GM18861 (cell line): Measurements from ENCODE around the gene MKNK1.
A peak's percentile ranks its signal among the peaks of the same experiment; 100 is the strongest.
"Not testable (repeated sequence)": the region's sequence is repeated elsewhere in the genome, so short reads cannot be mapped to it uniquely, and the experiment has no call there.

Source experiments
- ATAC-seq: cut with Tn5 transposase; IDR thresholded peaks from one replicate; pipeline ENCODE4 v1.9.1; 2021; ENCODE audit not compliant: unreplicated experiment

MKNK1 gene

DNA sequence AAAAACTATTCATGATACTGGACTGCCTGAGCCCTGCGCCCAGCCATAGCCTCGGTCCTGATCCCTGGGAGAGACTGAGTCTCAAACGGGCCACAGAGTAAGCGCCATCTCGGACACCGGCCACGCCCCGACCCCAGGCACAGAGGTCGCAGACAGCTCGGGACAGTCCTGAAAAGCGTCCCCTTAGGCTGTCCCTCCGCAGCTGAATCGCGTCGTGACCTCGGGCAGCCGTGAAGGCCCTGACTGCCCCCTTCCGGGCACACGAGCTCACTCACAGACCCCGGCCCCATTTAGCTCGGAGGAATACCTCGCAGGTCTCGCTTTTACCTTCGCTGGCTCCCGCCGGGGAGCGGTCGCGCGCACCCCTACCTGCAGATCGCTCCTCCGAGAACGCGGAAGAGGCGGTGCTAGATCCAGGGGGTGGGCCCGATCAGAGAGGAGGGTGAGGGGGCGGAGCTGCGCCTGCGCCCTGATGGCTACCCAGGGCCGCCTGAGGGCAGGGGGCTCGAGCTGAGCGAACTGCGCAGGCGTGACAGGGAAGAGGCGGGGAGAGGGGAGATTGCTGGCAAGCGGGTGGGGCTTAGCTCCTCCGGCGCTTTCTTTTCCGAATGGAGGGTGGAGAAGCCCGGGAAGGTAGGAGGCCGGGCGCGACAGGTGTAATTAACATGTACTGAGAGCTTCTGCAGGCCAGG is at the start of gene MKNK1:
Gene MKNK1, minus strand, starts transcription at position 411 of the 692 bp plus-strand sequence. CDS start 20,941 bp downstream, outside the sequence.
- ATAC-seq = peak; percentile 92

DNA sequence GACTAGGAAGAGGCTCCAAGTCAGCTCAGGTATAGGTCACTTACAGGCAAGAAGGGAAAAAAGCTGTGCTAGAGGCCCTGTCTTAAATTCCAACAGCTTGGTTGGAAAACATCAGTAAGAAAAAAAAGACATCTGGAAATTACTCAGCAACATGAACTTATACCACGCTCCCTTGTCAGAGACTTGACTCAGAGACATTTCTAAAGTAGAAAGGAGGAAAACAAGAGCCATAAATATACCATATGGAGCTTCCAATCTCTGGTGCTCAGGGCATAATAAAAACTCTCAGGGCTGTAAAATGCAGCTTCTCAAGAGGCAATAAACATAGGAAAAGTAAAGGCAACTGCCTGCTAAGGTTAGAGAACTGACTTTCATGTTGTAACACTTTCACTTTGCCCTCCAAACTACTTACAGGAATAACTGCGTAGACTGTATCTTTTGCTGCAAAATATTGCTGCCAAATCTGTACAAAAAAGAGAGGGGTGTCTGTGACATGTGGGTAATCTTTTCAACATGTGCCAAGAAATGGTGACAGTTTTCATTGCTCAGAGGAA is 49.4 kb upstream of the MKNK1 start:
- ATAC-seq = no peak

GRCh38 chr1:46652321-46653100 is 48.4 kb upstream of the MKNK1 start:
- ATAC-seq = no peak

DNA sequence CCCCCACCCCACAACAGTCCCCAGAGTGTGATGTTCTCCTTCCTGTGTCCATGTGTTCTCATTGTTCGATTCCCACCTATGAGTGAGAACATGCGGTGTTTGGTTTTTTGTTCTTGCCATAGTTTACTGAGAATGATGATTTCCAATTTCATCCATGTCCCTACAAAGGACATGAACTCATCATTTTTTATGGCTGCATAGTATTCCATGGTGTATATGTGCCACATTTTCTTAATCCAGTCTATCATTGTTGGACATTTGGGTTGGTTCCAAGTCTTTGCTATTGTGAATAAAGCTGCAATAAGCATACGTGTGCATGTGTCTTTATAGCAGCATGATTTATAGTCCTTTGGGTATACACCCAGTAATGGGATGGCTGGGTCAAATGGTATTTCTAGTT is 47.1 kb upstream of the MKNK1 start:
- not testable (repeated sequence) for ATAC-seq

DNA sequence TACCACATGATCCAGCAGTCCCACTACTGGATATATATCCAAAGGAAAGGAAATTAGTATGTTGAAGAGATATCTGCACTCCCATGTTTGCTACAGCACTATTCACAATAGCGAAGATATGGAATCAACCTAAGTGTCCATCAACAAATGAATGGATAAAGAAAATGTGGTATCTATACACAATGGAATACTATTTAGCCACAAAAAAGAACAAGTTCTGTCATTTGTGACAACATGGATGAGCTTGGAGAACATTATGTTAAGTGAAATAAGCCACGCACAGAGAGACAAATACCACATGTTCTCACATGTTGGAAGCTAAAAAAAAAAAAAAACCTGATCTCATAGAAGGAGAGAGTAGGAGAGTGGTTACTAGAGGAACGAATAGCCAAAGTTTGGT is 46.4 kb upstream of the MKNK1 start:
- ATAC-seq = no peak

DNA sequence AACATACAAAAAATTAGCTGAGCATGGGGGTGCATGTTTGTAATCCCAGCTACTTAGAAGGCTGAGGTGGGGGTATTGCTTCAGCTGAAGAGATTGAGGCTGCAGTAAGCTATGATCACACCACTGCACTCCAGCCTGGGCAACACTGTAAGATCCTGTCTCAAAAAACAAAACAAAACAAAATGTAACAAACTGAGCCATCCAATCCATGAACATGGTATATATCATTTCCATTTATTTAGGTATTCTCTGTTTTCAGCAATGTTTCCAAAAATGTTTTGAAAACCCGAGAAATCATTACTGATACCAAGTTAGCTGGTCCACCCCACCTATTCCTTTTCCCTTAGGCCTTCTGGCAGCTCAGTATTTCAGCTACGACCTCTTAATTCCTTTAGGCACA is 45.7 kb upstream of the MKNK1 start:
- no peak for ATAC-seq

- no peak for ATAC-seq
Measured at GRCh38 chr1:46647611-46648010, 43.5 kb upstream of the MKNK1 start.

DNA sequence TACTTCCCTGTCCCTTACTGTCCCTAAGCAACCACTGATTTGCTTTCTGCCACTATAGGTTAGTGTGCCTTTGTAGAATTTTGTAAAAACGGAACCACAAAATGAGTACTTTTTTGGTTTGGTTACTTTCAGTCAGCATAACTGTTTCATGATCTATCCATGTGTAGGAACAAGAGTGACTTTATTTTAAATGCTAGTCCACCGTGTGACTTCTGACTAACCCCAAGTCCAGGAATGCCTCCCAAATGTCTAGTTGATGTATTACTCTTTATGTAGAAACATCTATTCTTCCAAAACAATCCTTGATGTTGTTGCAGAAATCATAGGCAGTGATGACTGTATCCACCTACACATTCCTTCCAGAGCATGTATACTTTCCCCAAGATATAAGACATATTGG is 42.8 kb upstream of the MKNK1 start:
- no peak for ATAC-seq

GRCh38 chr1:46646331-46646730 is 42.3 kb upstream of the MKNK1 start:
- ATAC-seq = no peak

- ATAC-seq = no peak
Measured at GRCh38 chr1:46645815-46646214, 41.7 kb upstream of the MKNK1 start.

DNA sequence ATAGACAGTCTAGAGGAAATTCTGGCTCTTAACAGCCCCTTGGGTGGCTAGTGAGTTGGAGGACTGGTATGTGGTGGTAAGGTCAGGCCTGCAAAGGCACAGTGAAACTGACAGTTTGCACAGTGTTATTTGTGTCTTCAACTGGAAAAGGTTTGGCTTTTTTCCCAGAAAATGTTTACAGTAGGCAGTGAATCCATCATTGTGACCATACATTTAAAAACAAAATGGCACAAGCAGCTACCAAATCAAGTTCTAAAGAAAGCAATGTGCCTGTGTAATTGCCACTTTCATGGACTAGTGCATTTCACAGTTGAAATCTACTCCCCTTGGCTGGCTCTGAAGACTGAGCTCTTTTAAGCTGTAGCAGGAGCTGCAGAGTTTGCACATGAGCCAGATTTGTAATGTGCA is 39.3 kb upstream of the MKNK1 start:
- no peak for ATAC-seq

GRCh38 chr1:46642115-46642680 is 38.1 kb upstream of the MKNK1 start:
- no peak for ATAC-seq

- ATAC-seq = no peak
Measured at GRCh38 chr1:46639547-46639946, 35.5 kb upstream of the MKNK1 start.

GRCh38 chr1:46638921-46639320 is 34.9 kb upstream of the MKNK1 start:
- ATAC-seq = no peak

GRCh38 chr1:46637444-46638083 is 33.5 kb upstream of the MKNK1 start:
- ATAC-seq = no peak

DNA sequence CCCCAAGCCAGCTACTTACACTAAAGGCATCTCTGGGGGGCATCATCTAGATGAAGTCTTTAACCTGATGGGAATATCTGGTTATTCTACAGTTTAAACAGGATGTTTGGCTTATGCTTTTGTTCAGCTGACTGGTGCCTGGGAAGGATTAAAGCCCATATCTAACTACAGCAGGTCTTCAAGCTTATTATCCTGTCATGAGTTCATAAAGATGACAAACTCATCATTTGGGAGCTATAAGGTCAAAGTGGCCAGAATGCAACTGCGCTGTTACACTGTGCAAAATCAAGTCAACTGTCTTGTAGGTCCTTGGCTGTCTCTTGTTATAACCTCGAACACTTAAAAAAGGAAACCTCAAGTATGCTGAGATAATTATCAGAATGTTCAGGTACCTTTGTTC is 31.1 kb upstream of the MKNK1 start:
- ATAC-seq = no peak

DNA sequence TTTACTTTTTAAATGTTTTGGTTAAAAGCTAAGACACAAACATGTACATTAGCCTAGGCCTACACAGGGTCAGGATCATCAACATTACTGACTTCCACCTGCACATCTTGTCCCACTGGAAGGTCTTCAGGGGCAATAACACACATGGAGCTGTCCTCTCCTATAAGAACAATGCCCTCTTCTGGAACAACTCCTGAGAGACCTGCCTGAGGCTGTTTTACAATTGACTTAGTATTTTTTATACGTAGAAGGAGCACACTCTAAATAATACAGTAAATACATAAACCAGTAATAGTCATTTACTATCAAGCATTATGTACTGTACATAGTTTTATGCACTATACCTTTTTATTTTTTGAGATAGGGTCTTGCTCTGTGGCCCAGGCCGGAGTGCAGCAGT is 26.7 kb upstream of the MKNK1 start:
- no peak for ATAC-seq

DNA sequence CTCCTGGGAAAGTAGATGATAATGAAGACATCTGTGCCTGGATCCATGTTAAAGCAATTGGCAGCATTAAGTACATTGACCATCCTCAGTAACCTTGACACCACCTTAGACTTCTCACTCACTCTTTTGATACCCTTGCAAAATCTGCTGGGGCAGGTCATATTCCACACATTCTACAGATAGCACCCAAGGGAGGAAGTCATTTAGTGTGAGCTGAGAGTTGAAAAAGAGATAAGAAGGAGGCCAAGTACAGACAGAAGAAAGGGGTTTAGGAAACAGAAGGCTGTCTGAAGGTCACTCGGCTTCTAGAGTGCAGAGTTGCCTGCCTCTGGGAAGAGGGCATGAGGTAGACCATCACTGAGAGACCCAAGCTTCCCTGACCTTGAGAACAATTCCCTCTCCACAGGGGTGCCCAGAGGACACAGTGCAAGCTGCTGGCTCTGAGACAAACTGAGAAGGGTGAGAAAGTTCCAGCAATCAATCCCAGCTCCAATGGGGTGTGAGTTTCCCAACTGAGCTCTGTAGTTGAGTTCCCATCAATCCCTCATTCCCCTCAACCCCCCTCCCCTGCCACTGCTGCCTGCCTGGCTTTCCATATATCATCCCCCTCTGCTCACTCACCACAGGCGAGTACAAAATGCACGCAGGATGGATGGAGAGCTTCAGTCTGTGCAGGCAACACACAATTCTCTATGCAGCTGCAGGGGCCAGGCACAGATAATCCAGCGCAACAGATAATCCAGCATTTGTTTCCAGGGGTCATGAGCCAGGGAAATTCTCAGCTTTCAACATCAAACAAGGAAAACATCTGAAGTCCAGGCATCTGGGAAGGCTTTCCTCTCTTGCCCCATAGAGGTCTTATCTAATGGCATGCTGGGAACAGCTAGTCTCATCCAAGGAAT is 19.9 kb upstream of the MKNK1 start:
- no peak for ATAC-seq

GRCh38 chr1:46622344-46622743 is 18.3 kb upstream of the MKNK1 start:
- ATAC-seq = no peak

GRCh38 chr1:46621930-46622329 is 17.9 kb upstream of the MKNK1 start:
- no peak for ATAC-seq
